Hematopoietic multipotent progenitor cell treated with erythropoietin and hydrocortisone succinate and interleukin-3 and kit ligand, for 17 days (in vitro differentiated cells): Measurements from ENCODE around the gene AGAP1.

Source experiments
- DNase-seq: peaks from one replicate; pipeline ENCODE4 v3.0.0-alpha.2; 2015; ENCODE audit warnings: low spot score

Gene AGAP1

DNA sequence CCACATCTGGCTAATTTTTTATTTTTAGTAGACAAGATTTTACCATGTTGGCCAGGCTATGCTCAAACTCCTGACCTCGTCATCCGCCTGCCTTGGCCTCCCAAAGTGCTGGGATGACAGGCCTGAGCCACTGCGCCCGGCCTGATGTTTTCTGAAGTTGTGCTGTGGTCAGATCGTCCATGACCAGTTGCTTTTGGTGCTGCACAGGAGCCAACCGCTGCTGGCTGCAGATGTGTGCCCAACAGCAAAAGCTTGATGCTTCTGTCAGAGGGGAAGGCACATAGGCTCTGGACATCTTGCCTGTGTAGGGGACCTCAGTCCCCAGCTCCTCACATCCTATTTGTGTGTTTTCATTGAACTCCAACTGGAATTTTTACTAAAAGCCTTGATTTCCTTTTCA lies 218.3 kb downstream of the AGAP1 start:
- no peak for DNase-seq

DNA sequence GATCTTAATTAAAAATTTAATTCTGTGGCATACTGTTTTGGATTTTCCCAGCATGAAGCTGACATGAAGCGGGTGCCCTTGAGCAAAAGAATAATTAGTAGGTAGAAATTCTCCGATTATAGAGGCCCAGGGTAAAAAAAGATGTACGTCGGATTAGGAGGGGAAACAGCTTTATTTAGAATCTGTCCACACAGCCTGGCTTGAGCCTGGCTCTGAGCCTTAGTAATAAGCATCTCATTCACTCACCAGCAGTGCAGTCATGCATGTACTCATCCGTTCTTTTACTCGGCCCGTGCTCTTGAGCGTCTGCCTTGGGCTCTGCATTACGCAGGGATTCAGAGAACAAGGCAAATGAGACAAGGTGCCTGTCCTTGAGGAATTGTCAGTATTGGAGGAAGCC lies 219.3 kb downstream of the AGAP1 start:
- no peak for DNase-seq

DNA sequence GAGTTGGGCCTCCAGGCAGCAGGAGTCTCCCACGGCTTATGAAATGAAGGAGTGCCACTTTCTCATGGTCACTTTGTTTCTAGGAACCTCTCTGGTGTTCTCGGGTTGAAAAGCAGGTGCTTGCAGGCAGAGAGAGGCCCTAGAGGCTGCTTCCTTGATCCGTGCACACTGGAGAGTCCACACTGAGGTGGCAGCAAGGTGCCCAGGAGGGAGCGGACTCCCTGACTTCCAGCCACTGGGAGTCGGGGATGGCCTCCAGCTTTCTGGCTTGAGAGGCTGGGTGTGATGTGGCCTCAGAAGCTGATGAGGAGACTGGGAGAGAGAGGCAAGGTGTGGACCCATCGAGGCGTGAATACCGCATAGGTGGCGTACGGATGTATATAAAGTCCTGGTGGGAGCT lies 221.8 kb downstream of the AGAP1 start:
- DNase-seq = no peak

DNA sequence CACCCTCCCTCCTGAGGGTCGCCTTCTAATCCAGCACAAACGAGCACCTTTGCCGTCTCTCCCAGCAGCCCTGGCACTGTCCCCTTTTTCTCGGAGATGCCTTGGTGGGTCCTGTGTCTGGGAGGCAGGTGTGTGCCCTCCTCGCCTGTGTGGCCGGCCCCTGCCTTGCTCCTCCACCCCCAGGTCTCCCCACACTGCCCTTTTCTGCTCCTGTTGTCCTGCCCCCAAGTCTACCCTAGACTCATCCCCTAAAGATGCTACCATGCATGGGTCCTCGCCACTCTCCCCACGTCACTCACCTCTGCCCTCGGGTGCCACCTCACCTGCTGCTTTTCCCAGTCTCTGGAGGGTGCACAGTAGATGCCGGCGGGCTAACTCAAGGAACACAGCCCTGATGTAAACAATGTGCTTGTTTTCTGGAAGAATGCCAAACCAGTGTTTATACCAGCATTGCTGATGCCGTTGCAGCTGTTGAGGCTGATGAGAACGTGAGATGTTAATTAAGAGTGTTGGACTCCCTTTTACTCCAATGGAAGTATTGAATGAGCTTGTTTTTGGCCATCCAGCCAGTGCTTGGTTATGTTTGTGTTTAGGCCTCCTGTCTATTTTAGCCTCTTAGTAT lies 223.1 kb downstream of the AGAP1 start:
- no peak for DNase-seq

DNA sequence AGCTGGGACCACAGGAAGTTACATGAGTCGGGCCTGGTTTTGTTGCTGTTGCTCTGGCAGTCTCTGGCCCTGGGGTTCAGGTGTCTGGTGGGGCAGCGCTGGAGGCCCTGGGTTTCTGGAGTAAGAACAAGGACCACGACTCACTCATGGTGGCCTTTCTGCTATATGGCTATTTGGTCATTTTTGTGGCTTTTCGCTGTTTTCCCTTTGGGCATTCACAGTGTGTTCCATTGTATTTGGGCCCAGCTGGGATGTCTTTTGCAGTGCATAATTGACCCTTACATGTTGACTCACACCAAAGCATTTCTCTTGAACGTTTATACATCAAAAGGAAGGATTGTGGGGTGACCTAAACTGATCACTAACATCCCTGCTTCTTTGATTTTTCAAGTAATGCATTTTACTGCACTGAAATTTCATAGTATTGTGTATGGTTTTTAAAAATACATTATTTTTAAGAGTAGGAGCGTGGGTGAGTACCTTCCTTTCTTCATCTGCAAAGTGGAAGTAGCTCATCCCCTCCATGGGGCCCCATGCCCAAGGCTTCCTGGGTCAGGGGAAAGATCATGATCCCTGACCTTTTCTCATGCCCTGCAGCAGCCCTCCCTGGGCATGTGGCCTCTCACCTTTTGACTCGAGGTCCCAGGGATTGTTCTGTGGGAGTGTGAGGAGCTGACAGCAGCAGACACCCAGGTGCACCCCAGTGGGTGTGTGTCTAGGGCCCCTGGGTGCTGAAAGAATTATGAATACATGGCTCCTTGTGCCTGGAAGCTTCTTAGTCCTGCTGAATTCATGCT lies 225.5 kb downstream of the AGAP1 start:
- DNase-seq = no peak

DNA sequence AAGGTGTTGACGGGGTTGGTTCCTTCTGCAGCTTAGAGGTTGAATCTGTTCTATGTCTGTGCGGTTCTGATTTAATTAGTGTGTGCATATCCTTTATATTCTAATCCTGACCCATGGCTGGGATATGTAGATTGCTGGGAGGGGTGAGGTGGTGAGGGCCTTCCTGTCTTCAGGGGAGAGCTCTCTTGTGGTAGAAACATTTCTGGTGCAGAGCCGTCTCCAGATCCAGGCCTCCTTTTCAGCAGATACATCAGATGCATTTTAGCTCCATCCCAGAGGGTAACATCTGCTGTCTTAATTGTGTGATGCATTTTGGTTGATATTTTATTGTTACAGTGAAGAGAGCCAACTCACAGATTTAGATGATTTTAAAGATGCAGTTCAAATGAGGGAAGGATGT lies 227.8 kb downstream of the AGAP1 start:
- DNase-seq = no peak

DNA sequence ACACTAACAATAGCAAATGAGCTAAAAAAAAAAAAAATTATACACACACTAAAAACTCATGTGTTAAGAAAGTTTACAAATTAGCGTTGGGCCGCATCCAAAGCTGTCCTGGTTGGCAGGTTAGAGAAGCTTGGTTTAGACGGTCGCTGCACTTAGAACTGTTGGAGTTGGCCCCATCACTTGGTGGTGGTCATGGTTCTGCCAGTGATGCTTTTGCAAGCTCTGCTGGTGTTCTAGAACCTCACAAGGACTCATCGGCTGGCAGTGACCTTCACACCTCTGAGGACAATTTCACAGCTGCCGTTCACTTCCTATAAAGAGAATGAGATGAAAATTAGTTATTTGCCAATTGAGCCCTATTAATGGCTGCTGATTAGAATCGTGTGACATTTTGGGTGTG lies 229.0 kb downstream of the AGAP1 start:
- no peak for DNase-seq

DNA sequence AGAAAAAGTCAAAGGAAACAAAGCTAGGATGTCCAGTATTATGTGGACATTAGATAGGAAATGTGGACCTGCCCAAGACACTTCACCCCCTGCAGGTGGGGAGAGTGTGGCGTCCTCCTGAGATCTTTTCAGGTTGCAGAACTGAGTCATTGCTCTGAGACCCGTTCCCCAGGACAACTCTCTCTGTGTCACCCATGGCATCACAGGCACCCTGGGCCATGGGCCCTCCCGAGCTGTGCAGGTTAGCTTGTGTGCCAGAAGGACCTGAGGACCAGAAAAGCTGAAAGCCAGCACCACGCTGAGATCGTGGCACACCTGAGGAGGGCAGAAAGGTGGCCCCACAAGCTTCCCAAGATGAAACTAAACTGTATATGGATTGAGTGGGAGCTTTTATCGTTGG lies 229.5 kb downstream of the AGAP1 start:
- no peak for DNase-seq

DNA sequence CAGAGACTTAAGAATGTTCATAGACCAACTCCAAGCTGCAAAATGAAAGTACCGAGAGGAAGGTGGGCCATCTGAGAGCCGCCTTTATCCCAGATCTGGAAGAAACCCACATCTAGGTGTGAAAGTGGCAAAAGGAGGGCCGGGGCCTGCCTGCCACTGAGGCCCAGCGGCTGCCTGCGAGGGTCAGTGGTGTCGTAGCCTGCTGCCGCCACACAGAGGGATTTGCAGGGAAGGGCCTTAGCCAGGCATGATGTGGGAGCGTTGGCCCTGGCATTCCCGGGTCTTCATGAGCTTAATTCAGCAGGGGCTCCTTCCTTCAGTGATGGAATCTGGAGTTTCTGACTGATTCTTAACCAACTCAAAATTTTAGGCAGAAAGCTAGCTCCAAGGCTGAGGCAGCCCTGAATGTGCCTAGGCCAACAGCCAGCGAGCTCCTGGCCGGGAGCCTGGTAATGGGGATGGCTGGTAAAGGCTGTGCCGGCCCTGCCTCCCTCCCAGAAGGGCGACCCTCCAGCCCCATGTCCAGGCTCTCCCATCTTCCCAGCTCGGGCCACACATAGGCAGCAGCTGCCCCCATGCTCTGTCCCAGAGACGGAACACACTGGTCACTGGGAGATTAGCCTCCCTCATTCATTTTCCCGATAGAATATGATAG lies 230.1 kb downstream of the AGAP1 start:
- DNase-seq = no peak

DNA sequence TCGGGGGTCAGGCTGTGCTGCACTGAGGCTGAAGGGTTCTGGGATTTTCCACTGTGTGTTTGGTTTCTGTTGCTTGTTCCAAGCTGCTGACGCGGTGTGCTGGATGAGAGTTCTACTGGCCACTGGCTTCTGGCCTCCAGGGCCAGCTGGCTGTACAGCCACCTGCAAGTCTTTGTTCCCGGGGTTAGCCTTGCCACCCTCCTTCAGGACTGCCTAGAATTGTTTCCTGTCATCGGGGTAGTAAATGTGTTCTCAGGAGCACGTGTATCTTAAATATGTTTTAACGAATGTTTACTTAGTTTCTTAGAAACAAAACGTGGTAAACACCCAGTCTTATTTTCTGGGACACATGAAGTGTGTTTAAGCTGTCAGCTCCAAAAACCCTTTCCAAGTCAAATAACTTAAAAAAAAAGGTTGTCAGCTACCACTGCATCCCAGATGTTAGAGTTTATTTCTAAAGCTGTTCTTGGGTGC lies 231.2 kb downstream of the AGAP1 start:
- DNase-seq = no peak

DNA sequence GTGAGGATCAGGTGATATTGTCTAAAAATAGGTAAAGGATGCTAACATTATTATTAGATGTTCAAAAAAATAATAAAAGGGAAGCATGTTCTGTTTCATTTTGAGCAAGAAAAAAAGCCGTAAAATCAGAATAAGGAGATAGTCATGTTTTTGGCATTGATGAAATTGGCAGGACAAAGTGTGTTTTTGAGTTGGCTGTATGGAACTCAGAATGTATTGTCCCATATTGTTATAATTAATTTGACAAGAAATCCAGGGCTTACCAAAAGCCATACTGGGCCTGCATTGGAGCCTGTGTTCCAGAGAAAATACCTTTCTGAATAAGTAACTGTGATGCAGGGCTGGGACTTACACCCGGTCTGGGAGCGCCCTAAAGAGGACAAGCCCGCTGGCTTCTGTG lies 232.0 kb downstream of the AGAP1 start:
- DNase-seq = no peak

DNA sequence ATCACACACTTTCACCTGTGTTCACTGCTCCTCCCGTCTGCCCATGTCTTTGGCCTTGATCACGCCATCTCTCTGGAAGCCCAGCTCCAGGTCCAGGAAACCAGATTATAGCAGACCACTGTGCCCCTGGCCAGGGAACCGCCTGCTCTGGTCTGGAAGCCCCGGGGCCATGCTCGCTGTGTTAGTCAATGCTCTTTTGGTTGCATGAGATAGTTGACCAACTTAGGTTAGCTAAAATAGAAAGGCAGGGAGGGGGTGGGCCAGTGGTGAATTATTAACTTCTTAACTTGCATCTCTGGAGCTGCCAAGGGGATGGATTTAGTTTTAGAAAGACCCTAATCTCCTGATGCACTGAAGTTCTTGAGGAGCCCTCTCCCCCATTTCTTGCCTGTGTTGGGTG lies 232.7 kb downstream of the AGAP1 start:
- DNase-seq = no peak

DNA sequence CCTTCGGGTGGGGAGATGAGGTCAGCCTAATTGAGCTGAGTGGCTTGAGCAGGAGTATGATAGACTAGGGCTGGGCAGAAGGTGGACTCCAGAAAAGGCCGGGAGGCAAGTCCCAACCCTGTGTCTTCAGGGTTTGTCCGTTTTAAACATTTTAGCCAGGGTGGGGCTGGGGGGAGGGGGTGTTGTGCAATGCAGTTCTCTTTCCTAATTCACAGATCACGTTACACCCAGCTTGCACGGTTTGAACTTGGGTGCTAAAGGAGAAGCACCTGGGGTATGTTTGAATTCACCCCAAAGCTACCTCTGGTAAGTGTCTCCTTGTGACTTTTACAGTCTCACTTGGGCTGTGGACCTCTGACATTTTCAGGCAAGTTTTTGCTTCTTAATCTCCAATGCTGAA lies 233.3 kb downstream of the AGAP1 start:
- DNase-seq = no peak

DNA sequence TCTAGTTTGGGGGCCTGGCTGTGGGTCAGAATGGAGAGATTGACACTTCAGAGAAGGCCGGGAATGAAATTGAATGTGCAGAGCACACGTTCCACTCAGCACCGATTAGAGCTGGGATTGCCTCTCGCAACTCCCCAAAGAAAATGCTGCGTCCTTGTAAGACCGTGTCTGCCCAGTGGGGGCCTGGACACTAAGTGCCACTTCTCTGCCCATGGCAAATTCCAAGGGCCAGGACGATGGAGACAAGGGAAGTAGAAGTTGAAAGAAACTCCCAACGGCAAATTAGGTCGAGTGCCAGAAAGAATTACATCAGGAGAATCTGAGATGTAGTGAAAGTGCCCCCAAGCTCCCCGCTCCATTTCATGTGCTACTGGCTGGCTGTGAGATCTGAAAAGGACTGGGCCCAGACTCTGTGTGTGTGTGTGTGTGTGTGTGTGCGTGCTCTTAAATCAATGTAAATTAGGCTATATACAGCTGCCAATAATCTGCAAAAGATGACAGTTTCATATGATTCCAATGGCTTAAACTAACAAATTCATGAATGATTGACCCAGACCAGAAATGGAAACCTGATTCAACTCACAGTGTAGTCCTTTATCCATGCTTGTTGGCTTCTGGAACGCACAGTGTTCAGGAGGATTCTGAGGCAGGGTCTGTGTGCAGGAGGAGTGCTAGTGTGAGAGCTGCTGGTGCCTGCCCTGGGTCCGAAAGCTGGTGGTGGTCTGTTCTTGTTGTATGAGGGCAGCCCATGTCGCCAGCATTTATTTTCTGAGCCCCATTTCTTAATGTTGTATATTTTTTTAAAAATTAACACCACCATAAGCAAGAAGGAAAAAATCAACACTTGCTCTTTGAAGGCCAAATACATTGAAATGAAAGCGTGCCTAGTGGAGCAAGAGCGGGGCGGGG lies 234.3 kb downstream of the AGAP1 start:
- DNase-seq = no peak

DNA sequence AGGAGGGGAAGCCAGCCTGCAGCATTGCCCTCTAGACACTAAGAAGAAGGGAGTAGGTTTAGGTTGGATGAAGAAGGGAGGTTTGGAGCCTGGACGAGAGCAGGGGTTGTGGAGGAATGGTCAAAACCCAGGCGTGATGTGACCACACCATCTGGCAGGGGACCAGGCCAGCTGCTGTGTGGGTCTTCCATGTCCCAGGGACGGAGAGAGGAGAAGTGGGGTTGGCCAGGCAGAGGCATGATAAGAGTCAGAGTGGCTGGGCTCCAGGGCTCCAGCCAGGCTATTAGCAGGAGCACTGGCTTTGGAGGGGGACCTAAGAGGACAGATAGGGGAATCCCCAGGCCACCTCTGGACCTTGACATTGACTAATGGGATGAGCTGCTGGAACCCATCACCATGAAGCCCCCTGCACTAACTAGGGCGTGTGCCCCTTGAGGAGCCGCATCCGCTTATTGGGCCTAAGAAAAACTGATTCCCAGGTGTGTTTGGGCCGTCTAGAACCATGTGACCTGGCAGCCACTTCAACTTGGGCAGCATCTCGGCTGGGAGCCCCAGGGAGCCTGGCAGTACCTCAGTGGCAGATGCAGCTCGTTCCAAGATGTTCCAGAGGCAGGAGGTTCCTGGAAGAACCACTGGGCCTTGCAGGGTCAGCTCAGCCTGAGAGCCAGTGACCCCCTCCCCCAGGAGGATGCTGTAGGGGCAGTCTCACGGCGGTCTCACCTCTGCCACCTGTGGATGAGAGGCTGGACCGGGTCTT lies 235.1 kb downstream of the AGAP1 start:
- DNase-seq = no peak

DNA sequence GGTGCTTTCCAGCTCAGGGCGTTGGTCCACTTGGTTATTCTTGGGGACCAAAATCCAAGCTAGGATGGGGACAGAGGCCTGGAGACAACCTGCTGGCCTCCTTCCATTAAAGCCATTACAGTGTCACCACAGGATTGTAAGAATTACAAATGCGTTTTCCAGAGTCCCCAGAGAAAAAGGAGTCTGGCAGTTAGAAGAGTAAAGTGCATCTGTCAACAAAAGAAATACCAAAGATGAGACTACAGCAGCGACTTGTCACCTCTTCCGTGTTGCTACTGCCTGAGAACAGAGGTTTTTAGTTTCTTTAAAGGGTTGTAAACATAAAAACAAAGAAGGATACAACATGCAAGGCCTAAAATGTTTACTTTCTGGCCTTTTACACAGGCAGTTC lies 235.7 kb downstream of the AGAP1 start:
- no peak for DNase-seq

DNA sequence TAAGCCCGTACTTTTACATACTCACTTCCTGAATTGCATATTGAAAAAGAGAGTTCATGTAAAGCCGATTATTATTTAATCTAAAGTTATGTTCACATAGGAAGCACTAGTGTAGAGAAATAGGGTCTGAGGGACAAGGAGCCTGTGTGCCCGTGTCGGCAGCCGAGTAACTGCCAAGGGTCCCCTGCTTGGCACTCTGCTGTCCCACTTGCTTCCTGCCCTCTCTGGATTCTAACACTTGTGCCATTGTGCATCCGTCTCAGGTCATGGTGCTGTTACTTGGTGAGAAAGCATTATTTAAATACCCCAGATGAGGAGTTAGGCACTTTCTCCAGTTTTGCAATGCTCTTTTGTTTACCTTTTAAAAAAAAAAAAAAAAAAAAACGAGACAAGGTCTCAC lies 236.3 kb downstream of the AGAP1 start:
- DNase-seq = no peak

DNA sequence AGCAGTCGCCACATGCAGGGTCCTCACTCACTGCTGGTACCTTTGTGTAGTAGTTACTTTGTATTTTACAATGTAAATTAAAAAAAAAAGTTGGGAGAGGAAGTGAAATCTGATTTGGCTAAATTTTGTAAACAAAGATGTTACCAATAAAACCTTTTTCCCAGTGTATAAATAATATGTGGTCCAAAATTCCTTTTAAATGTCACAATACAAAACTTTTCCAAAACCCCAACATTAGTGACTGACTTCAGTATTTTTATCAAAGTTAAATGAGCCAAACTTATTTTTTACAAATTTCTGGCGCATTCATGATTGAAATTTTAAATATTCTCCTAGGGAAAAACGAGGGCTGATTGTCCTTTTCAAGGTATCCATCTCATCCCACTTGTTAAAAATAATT lies 239.9 kb downstream of the AGAP1 start:
- no peak for DNase-seq

DNA sequence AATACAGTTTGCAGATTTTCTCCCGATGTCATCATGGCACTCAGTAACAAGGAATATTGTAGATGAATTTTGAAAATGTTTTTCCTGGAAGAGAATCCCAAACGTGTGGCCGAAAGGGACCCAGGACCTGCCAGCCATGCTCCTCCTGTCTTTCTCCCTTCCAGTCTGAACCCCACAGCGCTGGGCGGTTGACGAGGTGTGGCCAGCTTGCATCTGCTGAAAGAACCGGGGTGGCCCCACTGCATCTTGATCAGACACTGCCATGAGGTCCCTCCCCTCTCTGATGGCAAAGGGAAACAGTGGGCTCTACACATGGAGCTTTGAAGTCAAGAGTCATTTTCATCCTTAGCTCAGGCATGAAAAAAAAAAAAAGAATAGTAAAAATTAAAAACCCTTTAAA lies 240.3 kb downstream of the AGAP1 start:
- no peak for DNase-seq

DNA sequence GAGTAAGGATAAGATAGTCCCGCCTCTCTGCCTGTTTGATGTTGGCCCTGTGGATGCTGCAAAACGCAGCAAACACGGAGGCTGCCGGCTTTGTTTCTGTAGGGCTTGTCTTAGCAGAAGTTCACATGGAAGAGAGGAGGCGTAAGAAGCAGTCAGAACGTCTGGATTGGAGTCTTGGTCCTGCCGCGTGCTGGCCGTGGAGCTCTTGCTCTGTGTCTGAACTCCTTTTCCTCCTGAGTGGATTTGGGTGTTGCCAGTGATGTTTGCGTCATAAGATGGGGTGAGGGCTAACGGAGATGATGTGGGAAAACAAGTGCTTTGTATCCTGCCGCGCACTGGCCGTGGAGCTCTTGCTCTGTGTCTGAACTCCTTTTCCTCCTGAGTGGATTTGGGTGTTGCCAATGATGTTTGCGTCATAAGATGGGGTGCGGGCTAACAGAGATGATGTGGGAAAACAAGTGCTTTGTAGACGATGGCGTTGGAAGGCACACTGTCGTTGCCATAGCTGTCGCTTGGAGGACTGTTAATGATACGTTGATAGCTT lies 240.9 kb downstream of the AGAP1 start:
- no peak for DNase-seq

DNA sequence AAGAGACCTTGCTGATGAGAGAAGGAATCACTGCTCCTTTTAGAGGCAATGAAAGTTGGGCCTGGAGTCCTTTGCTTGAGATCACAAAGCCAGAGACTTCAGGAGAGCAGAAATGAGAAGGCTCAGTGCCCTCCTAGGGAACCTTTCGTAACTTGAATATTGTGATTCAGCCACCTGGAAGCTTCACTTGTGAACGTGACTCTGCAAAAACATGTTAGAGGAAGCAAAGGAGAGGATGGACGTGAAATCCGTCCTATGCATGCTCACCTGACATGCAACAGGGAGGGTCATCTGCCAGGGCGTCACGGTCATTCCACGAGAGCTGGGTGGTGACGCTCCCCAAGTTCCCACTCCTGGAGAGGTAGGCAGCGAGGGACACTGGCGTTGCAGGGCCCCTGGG lies 243.6 kb downstream of the AGAP1 start:
- DNase-seq = no peak
